Kidney epithelial cell (primary cell): ENCODE data around the gene CAPN13. TPM values are rescaled to one million over a fixed set of nuclear protein-coding genes. Genes with fewer than 3 reads are reported as not detected.

ENCODE experiments used
- DNase-seq: peaks from one replicate; pipeline ENCODE4 v3.0.0-alpha.2; 2010; ENCODE audit warnings: low read depth
- H3K27me3 ChIP-seq: 2 replicates; pipeline ENCODE4 v1.6.0; 2011; ENCODE audit warnings: low read length; ENCODE audit not compliant: control insufficient read depth, insufficient read depth
- H3K36me3 ChIP-seq: 2 replicates; pipeline ENCODE4 v1.5.1; 2011; ENCODE audit warnings: low read length; ENCODE audit not compliant: control insufficient read depth, insufficient read depth
- H3K4me3 ChIP-seq: 2 replicates; pipeline ENCODE4 v1.5.1; 2011; ENCODE audit warnings: low read depth, mild to moderate bottlenecking, control low read depth, low read length
- CTCF ChIP-seq: IDR thresholded peaks from 2 replicates; pipeline ENCODE4 v1.5.1; 2011; ENCODE audit warnings: mild to moderate bottlenecking, moderate library complexity, low read length, control low read depth, inconsistent platforms; ENCODE audit not compliant: insufficient read depth, poor library complexity, severe bottlenecking
- total RNA-seq: library from RNA; depleted of rRNA; stranded (reverse); fragments of >200 nt; gene quantifications from 2 replicates; pipeline ENCODE4 v1.2.3, GENCODE V29; 2015

CAPN13 gene
- total RNA-seq, 1 donor from 2014 or later: not detected

- Histone ChIP-seq H3K4me3 (no peak overlapping the region), H3K27me3 (no peaks in the 10 kb centered on the region), H3K36me3 (no peaks in the 10 kb centered on the region)
- no peak for DNase-seq
- no peak for TF ChIP-seq CTCF
Observed at GRCh38 chr2:30730736-30731647, 76.3 kb downstream of the CAPN13 start.

GRCh38 chr2:30729031-30729430 lies 78.2 kb downstream of the CAPN13 start:
- Histone ChIP-seq H3K4me3 (no peak overlapping the region), H3K36me3 (no peaks in the 10 kb centered on the region), H3K27me3 (peaks cover 2% of the 10 kb centered on the region)
- TF ChIP-seq CTCF: no peak
- no peak for DNase-seq

GRCh38 chr2:30722936-30723725 lies 84.1 kb downstream of the CAPN13 start:
- no peak for DNase-seq
- TF ChIP-seq CTCF: no peak
- peaks cover 6% of the 10 kb centered on the region for H3K27me3 ChIP-seq
- no peak overlapping the region for H3K4me3 ChIP-seq
- no peaks in the 10 kb centered on the region for H3K36me3 ChIP-seq

- no peak for DNase-seq
- no peak overlapping the region for H3K4me3 ChIP-seq
- peaks cover 9% of the 10 kb centered on the region for H3K27me3 ChIP-seq
- no peaks in the 10 kb centered on the region for H3K36me3 ChIP-seq
- TF ChIP-seq CTCF: no peak
Observed at GRCh38 chr2:30721668-30722647, 85.3 kb downstream of the CAPN13 start.

- no peak for TF ChIP-seq CTCF
- H3K36me3 ChIP-seq: no peaks in the 10 kb centered on the region
- DNase-seq: no peak
Observed at GRCh38 chr2:30721241-30721640, 86.0 kb downstream of the CAPN13 start.

More at GRCh38 chr2:30721241-30721640, 86.0 kb downstream of the CAPN13 start:
- Histone ChIP-seq H3K4me3 (no peak overlapping the region), H3K27me3 (peaks cover 9% of the 10 kb centered on the region)
